NCI-H226 (cell line): ENCODE results near the gene CCDC175.

Experiments used
- DNase-seq: peaks from one replicate; pipeline ENCODE4 v3.0.0-alpha.2; 2015

CCDC175 gene

GRCh38 chr14:59481407-59481806, 95.2 kb downstream of the CCDC175 start:
- no peak for DNase-seq

GRCh38 chr14:59480166-59480565, 96.4 kb downstream of the CCDC175 start:
- no peak for DNase-seq

GRCh38 chr14:59478540-59478939, 98.1 kb downstream of the CCDC175 start:
- no peak for DNase-seq

- no peak for DNase-seq
These were observed 100.9 kb downstream of the CCDC175 start for GRCh38 chr14:59475709-59476108.

- DNase-seq = no peak
These were observed 102.4 kb downstream of the CCDC175 start for GRCh38 chr14:59474172-59474571.

GRCh38 chr14:59465316-59466135, 111.1 kb downstream of the CCDC175 start, which contains the start of gene GPR135:
TSS of gene GPR135 (minus strand) at chr14:59465380. CDS start at chr14:59465226, 154 bp downstream.
- DNase-seq = no peak

GRCh38 chr14:59464486-59465315, 111.9 kb downstream of the CCDC175 start:
- DNase-seq = no peak

- DNase-seq = no peak
These were observed 112.7 kb downstream of the CCDC175 start for GRCh38 chr14:59463787-59464485.

GRCh38 chr14:59461891-59462290, 114.7 kb downstream of the CCDC175 start:
- no peak for DNase-seq

- DNase-seq = no peak
These were observed 116.2 kb downstream of the CCDC175 start for GRCh38 chr14:59460378-59460777.

- DNase-seq = no peak
These were observed 118.1 kb downstream of the CCDC175 start for GRCh38 chr14:59458486-59458885.

- no peak for DNase-seq
These were observed 121.2 kb downstream of the CCDC175 start for GRCh38 chr14:59455411-59455810.
